ENCODE measurements around the gene ZNF491. TPM values are rescaled to one million over a fixed set of nuclear protein-coding genes. Genes with fewer than 3 reads are reported as not detected.

The ZNF491 gene
- total and polyA plus RNA-seq, 2 of the 8 experiments (the other 6 are each of a cell fraction or from before 2014, with no cell fraction given): 0.18 to 0.78 TPM

- H2AK5ac ChIP-seq (ENCODE audit: low read depth, low read length): no peak overlapping the region
- H3K4me2 ChIP-seq (ENCODE audit: insufficient read depth in 1 of 2, low read depth in 2 of 2, low read length in 2 of 2): no peak overlapping the region
- POLR2A ChIA-PET (ENCODE audit: partially characterized antibody): no interaction called here
- H4K20me1 ChIP-seq (replicated peaks in 1 of 2; ENCODE audit: control insufficient read depth in 1 of 2, insufficient read depth in 2 of 2, low read length in 2 of 2): no peaks in the 10 kb centered on the region
- no peak overlapping the region for H3K9ac ChIP-seq (replicated peaks in 1 of 4; ENCODE audit: extremely low read depth in 1 of 4, low read depth in 3 of 4, low read length in 3 of 4)
- H3K14ac ChIP-seq (ENCODE audit: insufficient read length): no peak overlapping the region
- no peaks in the 10 kb centered on the region for H3K79me2 ChIP-seq (ENCODE audit: control insufficient read depth in 1 of 2, insufficient read depth in 2 of 2, low read length in 2 of 2)
- no peaks in the 10 kb centered on the region for H3K27me3 ChIP-seq (replicated peaks in 1 of 4; ENCODE audit: control insufficient read depth in 3 of 4, extremely low read depth in 1 of 4, insufficient read depth in 3 of 4, low read length in 3 of 4)
- no peak overlapping the region for H3K4ac ChIP-seq (replicated peaks; ENCODE audit: insufficient read length, low read depth, low read length)
- H3K36me3 ChIP-seq (ENCODE audit: control insufficient read depth in 2 of 4, insufficient read depth in 4 of 4, low read length in 3 of 4): no peaks in the 10 kb centered on the region
- peaks cover 23 to 27% of the 10 kb centered on the region in 2 experiments; a peak in 3 of 4 replicates for H3K9me3 ChIP-seq (ENCODE audit: insufficient read depth in 2 of 2, low read depth in 1 of 2, low read length in 1 of 2)
- no peaks in the 10 kb centered on the region for H3K79me1 ChIP-seq (ENCODE audit: low read depth, low read length)
- H2BK120ac ChIP-seq (replicated peaks; ENCODE audit: low read depth, low read length): no peak overlapping the region
- no peak overlapping the region for H4K8ac ChIP-seq (ENCODE audit: extremely low read depth, insufficient read depth, low read length)
- no peak overlapping the region for H2AFZ ChIP-seq (ENCODE audit: low read length)
- no peak for DNase-seq (ENCODE audit: low read depth in 1 of 2, low spot score in 2 of 2)
- WGBS, 2 experiments (ENCODE audit: extremely low coverage in 1 of 2, insufficient coverage in 1 of 2, insufficient read length in 1 of 2, insufficient replicate concordance in 2 of 2, low coverage in 1 of 2, low lambda C conversion rate in 2 of 2, missing lambda C conversion rate in 1 of 2): 82% methylated on average over 2 of the region's 2 CpGs; no CpG with 5 or more reads in 1 of the 2 experiments
- no peak overlapping the region for H2BK12ac ChIP-seq (ENCODE audit: low read depth, low read length)
- H3K23ac ChIP-seq (ENCODE audit: insufficient read length): no peak overlapping the region
- CTCF ChIA-PET (ENCODE audit: partially characterized antibody): interaction anchor here (1.3 kb wide), 1 partner anchor 19 kb away, joined by 3 read pairs; no protein-coding TSS in a partner anchor
- no peak for FAIRE-seq
- H3K18ac ChIP-seq (ENCODE audit: extremely low read depth, low read length): no peak overlapping the region
- no peaks in the 10 kb centered on the region for H3K4me1 ChIP-seq (replicated peaks in 1 of 4; ENCODE audit: control insufficient read depth in 3 of 4, insufficient read depth in 4 of 4, low read length in 3 of 4)
- H2BK20ac ChIP-seq (ENCODE audit: low read length): no peak overlapping the region
- H3K56ac ChIP-seq (replicated peaks; ENCODE audit: insufficient read length, low read depth, low read length): no peak overlapping the region
- no peak overlapping the region for H4K91ac ChIP-seq (replicated peaks; ENCODE audit: insufficient read length, low read length)
- H3K27ac ChIP-seq (ENCODE audit: low read depth, low read length): no peak overlapping the region
- H3K23me2 ChIP-seq (ENCODE audit: low read depth, low read length): no peaks in the 10 kb centered on the region
- H2BK15ac ChIP-seq (ENCODE audit: low read length): no peak overlapping the region
- no peak overlapping the region for H4K5ac ChIP-seq (ENCODE audit: insufficient read length, low read depth, low read length)
- H2BK5ac ChIP-seq (ENCODE audit: low read depth, low read length): no peak overlapping the region
- H3K4me3 ChIP-seq (ENCODE audit: extremely low read depth in 1 of 4, insufficient read depth in 2 of 4, low read depth in 3 of 4, low read length in 4 of 4): no peak overlapping the region
- no peak for TF ChIP-seq TEAD4 (IDR thresholded peaks at IDR 0.05; ENCODE audit: low read depth, low read length)
- TF ChIP-seq EGR1 (IDR thresholded peaks at IDR 0.05; ENCODE audit: borderline replicate concordance, low read depth, low read length): no peak
- no peak for TF ChIP-seq SP4 (IDR thresholded peaks at IDR 0.05; ENCODE audit: low read length)
- TF ChIP-seq HDAC6 (IDR thresholded peaks at IDR 0.05; ENCODE audit: low read depth, low read length): no peak
- no peak for TF ChIP-seq RXRA (IDR thresholded peaks at IDR 0.05; ENCODE audit: insufficient read depth, low read depth, low read length)
- TF ChIP-seq TAF1 (IDR thresholded peaks at IDR 0.05; ENCODE audit: low read depth, low read length): no peak
- no peak for TF ChIP-seq NRF1 (IDR thresholded peaks at IDR 0.05; ENCODE audit: low read depth, low read length)
- no peak for TF ChIP-seq PHF8 (conservative IDR thresholded peaks at IDR 0.05; ENCODE audit: low read depth, low read length)
- TF ChIP-seq CHD2 (IDR thresholded peaks at IDR 0.05; ENCODE audit: low read length): no peak
- no peak for TF ChIP-seq SP1 (IDR thresholded peaks at IDR 0.05; ENCODE audit: low read depth, low read length)
- TF ChIP-seq SP2 (IDR thresholded peaks at IDR 0.05; ENCODE audit: low read length): no peak
- TF ChIP-seq HDAC2 (IDR thresholded peaks at IDR 0.05; ENCODE audit: borderline replicate concordance in 1 of 2, low read depth in 2 of 2, low read length in 2 of 2): no peak
- no peak for TF ChIP-seq EP300 (IDR thresholded peaks at IDR 0.05; ENCODE audit: borderline replicate concordance in 1 of 2, low read depth in 2 of 2, low read length in 2 of 2)
- no peak for TF ChIP-seq GABPA (IDR thresholded peaks at IDR 0.05; ENCODE audit: borderline replicate concordance, insufficient read depth, low read length)
Observed at GRCh38 chr19:11752244-11752736, 46.0 kb upstream of the ZNF491 start.

Measured in H1 (cell line).